RWPE1 (cell line): Measurements from ENCODE around the gene PLSCR1.
A peak's percentile ranks its signal among the peaks of the same experiment; 100 is the strongest.

Source experiments
- CTCF ChIA-PET: fragments of 350-600 bp; sonication (Branson Sonifier 250); formaldehyde crosslinking; extraction: SDS; loops from one replicate; lab custom pipeline; 2021; lab: Yijun Ruan, JAX
- POLR2A ChIA-PET: fragments of 400-600 bp; formaldehyde crosslinking; extraction: SDS; loops from one replicate; lab custom pipeline; 2020; ENCODE audit warnings: antibody characterized with exemption; ENCODE audit not compliant: low non-redundant PET; lab: Yijun Ruan, JAX
- DNase-seq: peaks from one replicate; pipeline ENCODE4 v3.0.0; 2012; ENCODE audit warnings: low spot score
- H3K27ac ChIP-seq: fragments of 450-650 bp; 2 replicates; pipeline ENCODE4 v1.5.1; 2017
- CTCF ChIP-seq: fragments of 450-650 bp; conservative IDR thresholded peaks from 2 replicates; pipeline ENCODE4 v1.5.1; 2017; ENCODE audit warnings: low read depth, mild to moderate bottlenecking

PLSCR1 gene

GRCh38 chr3:146511402-146512134, 32.8 kb downstream of the PLSCR1 start:
- ChIA-PET POLR2A (no interaction called here), CTCF (no interaction called here)
- no peak for DNase-seq
- H3K27ac ChIP-seq = no peak overlapping the region
- no peak for TF ChIP-seq CTCF

GRCh38 chr3:146507331-146508120, 36.9 kb downstream of the PLSCR1 start:
- ChIA-PET POLR2A (interaction anchor here (1.0 kb wide), 1 partner anchor 32 kb away, joined by 4 read pairs; no protein-coding TSS in a partner anchor), CTCF (no interaction called here)
- DNase-seq = no peak
- H3K27ac ChIP-seq = peak overlapping the region; percentile 58; the same call in 1 of the 2 replicates
- no peak for TF ChIP-seq CTCF

- no peak for TF ChIP-seq CTCF
- no peak for DNase-seq
- no peak overlapping the region for H3K27ac ChIP-seq
- CTCF ChIA-PET = no interaction called here
- POLR2A ChIA-PET = no interaction called here
These were observed 38.9 kb downstream of the PLSCR1 start for GRCh38 chr3:146505516-146505915.

- CTCF ChIA-PET = interaction anchor here (1.2 kb wide), 1 partner anchor 73 kb away, joined by 3 read pairs; no protein-coding TSS in a partner anchor
- no peak overlapping the region for H3K27ac ChIP-seq
- TF ChIP-seq CTCF = no peak
- no peak for DNase-seq
- POLR2A ChIA-PET = no interaction called here
These were observed 39.8 kb downstream of the PLSCR1 start for GRCh38 chr3:146504498-146505197.

GRCh38 chr3:146503461-146504202, 40.8 kb downstream of the PLSCR1 start:
- DNase-seq = peak; percentile 55
- TF ChIP-seq CTCF = no peak
- peak overlapping the region; percentile 62 for H3K27ac ChIP-seq
- ChIA-PET CTCF (interaction anchor here (1.2 kb wide), 1 partner anchor 74 kb away, joined by 3 read pairs; no protein-coding TSS in a partner anchor), POLR2A (no interaction called here)
